ENCODE results near the gene MINAR1.

Gene MINAR1

DNA sequence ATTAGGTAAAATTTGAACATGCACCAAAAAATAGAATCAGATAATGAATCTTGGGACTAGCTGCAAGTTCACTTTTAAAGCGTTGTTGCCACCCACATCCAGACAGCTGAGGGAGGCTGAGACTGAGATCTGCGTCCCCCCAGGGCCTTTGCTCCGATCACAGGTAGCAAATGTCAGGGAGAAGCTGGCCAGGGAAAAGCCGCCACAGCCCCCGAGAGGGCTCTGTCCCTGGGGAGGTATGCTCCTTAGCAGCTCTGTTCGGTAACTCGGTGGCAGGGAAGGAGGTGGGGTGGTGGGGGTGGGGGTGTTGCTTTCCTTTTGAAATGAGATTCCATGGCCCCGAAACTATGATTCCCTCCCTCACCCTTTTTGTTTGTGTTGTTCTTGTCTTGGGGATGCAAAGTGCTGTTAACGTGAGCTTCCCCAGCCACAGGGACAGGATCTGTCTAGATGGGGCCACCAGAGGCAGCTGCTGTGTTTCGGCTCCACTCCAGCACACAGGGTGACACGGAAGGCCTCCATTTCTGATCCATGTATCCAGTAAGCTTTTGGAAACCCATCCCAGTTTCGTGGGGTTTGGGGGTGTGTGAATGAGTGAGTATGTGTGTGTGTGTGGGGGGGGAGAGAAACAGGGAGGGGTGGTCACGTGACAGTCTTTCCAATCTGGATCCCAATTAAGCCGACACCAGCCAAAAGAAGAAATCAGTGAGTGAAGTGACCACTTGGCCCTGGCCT, 1.1 kb upstream of the MINAR1 start:
- no peak for DNase-seq (ENCODE audit: extremely low read depth in 1 of 2, low read depth in 1 of 2)

- DNase-seq (ENCODE audit: extremely low read depth in 1 of 2, low read depth in 1 of 2) = no peak
Observed at GRCh38 chr15:79432345-79433275, 474 bp downstream of the MINAR1 start.

DNA sequence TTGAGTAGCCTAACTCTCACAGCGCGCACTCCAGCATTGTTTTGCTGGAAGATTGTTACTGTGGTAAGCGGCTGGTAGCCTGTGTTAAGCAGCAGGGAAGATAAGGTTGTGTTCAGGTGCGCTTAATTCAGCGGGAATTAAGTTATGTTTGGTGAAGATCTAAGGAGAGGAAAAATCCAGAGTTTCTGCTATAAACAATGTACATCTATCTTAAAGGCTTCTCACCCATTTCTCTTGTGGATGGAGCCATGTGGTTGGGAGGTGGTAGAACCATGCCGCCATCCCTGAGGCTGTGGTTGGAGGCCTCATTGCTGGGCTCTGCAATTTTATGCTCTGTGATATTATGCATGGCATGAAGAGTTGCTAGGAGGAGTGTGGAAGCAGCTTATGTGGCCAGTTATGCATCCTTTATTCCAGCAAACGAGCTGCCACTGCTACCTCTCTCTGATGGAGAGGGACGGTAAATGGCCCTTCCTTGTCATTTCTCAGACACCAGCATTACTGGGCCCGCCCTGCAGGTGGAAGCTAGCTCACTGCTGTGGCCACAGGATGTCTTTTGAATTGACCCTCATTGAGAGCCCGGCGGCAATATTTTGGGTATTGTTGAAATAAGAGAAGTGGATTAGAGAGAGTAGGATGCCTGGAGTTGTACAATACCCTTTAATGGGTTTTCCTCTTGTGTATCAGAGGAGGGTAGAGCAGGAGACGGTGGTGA, 1.3 kb downstream of the MINAR1 start:
- no peak for DNase-seq (ENCODE audit: extremely low read depth in 1 of 2, low read depth in 1 of 2)

- no peak for DNase-seq (ENCODE audit: extremely low read depth in 1 of 2, low read depth in 1 of 2)
Observed at GRCh38 chr15:79434361-79434760, 2.2 kb downstream of the MINAR1 start.

DNA sequence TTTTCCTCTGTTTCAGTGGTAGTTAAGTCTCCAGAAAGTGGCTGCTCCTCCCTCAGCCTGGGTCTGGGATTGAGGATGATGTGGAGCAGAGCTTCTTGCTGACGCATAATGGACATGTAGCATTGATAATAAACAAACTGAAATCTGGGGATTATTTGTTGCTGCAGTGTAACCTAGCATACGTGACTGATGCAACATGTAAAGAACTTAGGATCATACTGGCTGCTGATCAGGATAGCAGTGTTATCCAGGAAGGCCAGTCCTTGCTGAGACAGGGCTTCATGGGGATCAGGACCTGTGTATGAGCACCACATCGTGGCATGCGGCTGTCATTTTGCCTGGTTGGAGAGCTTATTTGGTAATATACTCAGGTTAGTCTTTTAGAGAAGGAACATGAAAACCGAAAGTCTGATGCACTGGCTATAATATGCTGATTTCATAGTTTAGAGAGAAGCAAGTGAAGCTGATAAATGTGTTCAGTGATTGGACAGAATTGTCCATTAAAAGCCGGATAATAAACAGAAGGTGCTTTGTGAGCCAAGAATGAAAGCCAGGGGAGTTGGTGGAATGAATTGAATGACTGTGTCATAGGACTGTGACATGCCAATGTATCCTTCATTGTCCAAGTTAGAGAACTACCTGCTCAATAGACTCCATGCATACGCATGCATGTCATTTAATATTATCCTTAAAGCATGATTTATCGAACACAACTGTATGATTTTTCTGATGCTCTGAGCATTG, 4.1 kb downstream of the MINAR1 start:
- no peak for DNase-seq (ENCODE audit: extremely low read depth in 1 of 2, low read depth in 1 of 2)

- DNase-seq (ENCODE audit: extremely low read depth in 1 of 2, low read depth in 1 of 2) = no peak
Observed at GRCh38 chr15:79437275-79438000, 5.3 kb downstream of the MINAR1 start.

DNA sequence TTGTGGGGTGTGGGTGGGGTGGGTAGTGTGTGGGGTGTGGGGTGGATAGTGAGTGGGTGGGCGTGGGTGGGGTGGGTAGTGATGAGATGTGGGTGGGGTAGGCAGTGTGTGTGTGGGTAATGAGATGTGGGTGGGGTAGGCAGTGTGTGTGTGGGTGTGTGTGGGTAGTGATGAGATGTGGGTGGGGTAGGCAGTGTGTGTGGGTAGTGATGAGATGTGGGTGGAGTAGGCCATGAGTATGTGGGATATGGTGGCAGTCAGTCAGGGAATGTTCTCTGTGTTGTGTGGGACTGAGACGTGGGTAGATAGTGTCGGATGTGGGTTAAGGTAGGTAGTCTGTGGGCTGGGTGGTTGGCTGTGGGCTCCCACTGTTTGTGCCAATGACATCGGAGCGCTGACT, 7.1 kb downstream of the MINAR1 start:
- no peak for DNase-seq (ENCODE audit: extremely low read depth in 1 of 2, low read depth in 1 of 2)

DNA sequence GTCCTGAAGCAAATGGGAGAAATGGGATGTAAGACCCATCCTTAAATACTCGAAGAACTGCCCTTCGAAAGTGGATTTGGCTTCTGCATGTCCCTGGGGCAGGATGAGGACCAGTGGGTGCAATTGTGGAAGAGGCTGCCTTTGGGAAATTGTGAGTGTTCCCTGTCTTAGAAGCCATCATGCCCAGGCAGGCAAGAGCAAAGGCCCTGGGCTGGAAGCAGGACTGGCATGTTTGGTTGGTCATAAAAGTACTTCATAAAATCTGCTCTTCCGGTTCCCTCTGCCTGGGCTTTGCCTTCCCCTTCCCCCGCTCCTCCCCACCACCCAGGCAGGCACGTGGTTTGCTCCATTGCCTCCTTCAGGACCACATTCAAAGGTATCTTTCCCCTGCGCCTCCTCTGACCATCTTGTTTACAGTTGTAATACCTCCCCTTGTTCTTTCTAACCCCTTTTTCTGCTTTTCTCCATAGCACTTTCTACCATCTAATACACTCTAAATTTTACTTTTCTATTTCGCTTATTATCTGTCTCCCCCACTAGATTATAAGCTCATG, 8.3 kb downstream of the MINAR1 start:
- no peak for DNase-seq (ENCODE audit: extremely low read depth in 1 of 2, low read depth in 1 of 2)

DNA sequence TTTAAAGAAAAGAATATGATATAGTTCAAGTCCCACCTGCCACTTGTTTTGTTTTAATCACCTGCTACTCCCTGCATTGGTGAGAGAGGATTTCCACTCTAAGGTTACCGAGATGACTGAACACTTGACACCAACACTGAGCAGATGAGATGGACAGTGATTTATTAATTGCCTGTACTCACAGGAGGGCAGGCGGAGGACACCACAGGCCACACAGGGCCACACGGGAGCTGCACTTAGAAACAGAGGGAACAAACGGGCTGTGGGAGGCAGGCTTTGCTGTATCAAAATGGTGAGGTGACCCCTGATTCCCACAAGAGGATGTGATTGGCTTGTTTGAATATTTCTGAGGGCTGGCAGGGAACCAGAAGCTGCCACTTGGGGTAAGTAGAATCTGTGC, 10.8 kb downstream of the MINAR1 start:
- no peak for DNase-seq (ENCODE audit: extremely low read depth in 1 of 2, low read depth in 1 of 2)

DNA sequence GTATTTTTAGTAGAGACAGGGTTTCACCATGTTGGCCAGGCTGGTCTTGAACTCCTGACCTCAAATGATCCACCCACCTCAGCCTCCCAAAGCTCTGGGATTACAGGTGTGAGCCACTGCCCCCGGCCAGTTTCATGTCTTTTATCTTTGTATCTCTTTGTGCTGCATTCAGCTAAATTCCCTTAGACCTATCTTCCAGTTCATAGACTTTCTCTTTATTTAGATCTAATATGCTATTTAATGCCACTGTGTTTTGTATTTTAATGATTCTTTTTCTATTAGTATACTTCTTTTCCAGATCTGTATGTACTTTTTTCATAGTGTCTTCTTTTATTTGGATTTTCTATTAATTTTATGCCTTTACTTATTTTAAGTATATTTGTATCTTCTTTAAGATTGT, 14.9 kb downstream of the MINAR1 start:
- no peak for DNase-seq (ENCODE audit: extremely low read depth in 1 of 2, low read depth in 1 of 2)

- DNase-seq (ENCODE audit: extremely low read depth in 1 of 2, low read depth in 1 of 2) = no peak
Observed at GRCh38 chr15:79450648-79451047, 18.5 kb downstream of the MINAR1 start.

DNA sequence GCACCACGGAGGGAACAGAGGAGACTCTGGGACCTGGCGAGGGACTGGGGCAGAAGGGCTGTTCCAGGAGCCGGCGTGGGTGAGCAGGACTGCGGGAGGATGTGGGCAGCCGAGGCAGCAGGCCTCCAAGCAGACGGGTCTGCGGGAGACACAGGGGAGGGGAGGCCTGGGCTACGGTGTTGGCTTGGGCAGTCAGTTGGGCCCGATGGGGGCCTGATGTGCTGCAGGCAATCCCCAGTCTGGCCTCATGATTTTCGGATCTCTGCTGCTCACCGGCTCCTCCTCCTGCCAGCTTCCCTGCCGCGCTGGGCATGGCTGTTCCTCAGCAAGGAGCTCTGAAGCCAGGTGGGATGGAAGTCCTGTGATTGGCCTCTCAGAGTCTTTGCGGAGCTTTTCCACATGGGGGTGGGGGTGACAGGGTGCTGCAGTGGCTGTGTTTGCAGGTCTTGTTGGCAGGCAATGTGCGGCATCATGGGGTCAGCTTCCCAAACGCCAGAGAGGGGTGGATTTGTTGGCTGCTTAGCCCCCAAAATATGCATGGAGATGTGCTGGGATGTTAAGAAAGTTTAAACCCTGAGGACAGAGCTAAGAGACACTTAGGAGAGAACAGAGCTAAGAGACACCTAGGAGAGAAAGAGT, 19.3 kb downstream of the MINAR1 start:
- DNase-seq (ENCODE audit: extremely low read depth in 1 of 2, low read depth in 1 of 2) = no peak

DNA sequence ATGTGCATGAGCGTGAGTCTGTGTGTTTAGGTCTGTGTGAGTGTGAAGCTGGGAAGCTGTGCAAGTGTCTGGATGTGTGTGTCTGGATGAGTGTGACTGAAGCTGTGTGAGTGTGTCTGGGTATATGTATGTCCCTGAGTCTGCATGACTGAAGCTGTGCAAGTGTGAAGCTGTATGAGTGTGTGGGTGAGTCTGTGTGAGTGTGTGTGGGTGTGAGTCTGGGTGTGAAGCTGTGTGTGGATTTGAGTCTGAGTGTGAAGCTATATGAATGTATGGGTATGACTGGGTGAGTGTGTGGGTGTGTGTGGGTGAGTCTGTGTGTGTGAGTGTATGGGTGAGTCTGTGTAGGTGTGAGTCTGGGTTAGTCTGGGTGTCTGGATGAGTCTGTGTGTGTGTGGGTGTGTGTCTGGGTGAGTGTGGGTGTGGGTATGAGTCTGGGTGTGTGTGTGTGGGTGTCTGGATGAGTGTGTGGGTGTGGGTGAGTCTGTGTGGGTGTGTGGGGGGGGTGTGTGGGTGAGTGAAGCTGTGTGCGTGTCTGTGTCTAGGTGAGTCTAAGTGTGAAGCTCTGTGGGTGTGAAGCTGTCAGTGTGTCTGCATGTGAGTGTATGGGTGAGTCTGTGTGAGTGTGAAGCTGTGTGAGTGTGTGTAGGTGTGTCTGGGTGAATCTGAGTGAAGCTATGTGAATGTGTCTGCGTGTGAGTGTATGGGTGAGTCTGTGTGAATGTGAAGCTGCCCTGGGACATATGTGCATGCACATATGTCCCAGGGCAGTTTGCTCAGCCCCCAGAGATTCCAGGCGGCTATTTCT, 20.3 kb downstream of the MINAR1 start:
- DNase-seq (ENCODE audit: extremely low read depth in 1 of 2, low read depth in 1 of 2) = no peak

- no peak for DNase-seq (ENCODE audit: extremely low read depth in 1 of 2, low read depth in 1 of 2)
Observed at GRCh38 chr15:79453446-79453845, 21.3 kb downstream of the MINAR1 start.

DNA sequence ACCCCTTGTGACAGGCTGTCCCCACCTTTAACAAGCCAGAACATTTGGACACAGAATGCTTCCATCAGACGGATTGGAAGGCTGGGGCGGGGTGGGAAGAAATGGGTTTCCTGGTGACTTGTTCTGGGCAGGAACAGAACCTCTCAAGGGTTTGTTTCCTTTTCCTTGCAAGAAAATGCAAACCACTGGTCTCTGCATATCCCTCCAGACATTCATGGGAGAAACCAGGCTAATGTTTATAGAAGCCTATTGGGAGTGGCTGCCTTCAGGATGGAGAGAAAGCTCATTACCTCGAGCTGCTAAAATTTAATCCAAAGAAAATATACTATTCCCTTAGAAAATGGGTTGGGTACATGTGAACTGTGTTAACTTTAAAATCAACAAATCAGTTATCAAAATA, 21.9 kb downstream of the MINAR1 start:
- DNase-seq (ENCODE audit: extremely low read depth in 1 of 2, low read depth in 1 of 2) = no peak

DNA sequence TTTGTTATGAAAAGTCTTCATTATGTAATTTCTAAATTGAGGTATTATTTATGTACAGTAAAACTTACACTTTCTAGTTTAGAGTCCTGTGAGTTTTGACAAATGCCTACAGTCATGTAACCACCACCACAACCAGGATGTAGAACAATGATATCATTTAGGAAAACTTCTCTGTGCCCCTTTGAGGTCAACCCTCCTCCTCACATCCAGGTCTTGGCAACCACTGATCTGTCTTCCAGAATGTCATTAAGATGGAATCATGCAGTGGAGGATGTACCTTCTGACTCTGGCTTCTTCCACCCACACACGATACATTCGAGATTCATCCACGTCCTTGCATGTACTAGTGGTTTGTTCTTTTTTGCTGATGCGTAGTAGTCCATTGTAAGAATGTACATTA, 23.2 kb downstream of the MINAR1 start:
- no peak for DNase-seq (ENCODE audit: extremely low read depth in 1 of 2, low read depth in 1 of 2)

DNA sequence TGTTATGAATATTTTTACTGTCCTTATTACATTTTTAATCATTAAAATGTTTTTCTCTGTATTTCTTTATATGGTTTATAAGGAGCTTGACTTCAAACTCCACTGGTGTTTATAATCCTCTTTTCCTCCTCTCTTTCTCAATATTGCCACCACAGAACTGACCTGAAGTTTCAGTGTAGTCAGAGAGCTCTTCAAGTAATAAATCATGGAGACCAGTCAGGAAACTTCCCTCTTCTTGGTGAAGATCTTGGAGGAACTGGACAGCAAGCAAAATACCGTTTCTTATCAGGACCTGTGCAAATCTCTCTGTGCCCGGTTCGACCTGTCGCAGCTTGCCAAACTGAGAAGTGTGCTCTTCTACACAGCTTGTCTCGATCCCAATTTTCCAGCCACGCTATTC, 23.8 kb downstream of the MINAR1 start:
- no peak for DNase-seq (ENCODE audit: extremely low read depth in 1 of 2, low read depth in 1 of 2)

DNA sequence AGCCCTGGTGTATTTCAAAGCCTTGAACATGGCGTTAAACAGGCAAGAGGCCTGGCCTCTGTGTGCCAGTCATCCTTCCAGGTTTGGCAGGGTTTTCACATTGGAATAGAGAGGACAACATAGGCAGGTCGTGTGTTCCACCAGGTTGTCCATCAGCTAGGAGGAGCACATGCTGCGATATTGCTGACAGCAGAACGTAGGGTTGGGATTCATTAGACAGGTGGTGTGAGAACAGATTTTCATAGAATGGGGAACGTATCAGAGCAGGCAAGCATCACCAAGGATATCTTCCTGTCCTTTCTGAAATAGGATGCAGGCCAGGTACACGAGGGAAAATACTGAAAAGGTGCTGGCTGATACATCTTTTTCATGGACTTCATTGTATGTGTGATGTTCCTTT, 26.4 kb downstream of the MINAR1 start:
- DNase-seq (ENCODE audit: extremely low read depth in 1 of 2, low read depth in 1 of 2) = no peak

DNA sequence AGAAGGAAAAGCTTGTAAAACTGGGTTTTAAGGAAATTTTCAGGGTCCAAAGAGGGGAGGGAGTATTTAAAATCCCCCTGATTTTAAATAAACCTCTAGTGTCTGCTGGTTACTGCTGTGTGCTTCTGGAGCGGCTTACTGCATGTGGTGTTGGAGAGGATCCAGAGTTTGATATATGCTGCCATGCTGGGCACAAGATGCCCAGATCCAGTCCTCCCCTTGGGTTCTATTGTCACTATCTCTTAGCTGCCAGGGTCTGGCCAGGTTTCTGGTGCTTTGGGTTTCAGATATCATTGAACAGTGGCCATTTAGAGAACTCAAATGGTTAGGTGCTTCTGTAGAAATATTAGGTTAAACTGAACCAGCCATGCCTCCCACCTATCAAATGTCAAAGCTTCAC, 27.5 kb downstream of the MINAR1 start:
- DNase-seq (ENCODE audit: extremely low read depth in 1 of 2, low read depth in 1 of 2) = no peak

Measured in stimulated activated CD8-positive, alpha-beta memory T cell treated with anti-CD3 and anti-CD28 coated beads, Interleukin-7, amount 100 ng/mL, for 48 hours (primary cell).